HepG2 (cell line): Measurements from ENCODE around the gene PLVAP. TPM values are rescaled to one million over a fixed set of nuclear protein-coding genes. Genes with fewer than 3 reads are reported as not detected.

Experiments
- CBFB ChIP-seq: sonication (generic); formaldehyde crosslinking; IDR thresholded peaks from 2 replicates; pipeline ENCODE4 v1.4.0; 2020; ENCODE audit warnings: missing genetic modification reagents
- CBX2 ChIP-seq, 2 experiments: fragments of 200-600 bp in 1 of 2; sonication (generic); formaldehyde crosslinking in 1 of 2; IDR thresholded peaks; 2 replicates each; pipeline versions ENCODE4 v1.7.0 to v1.8.1; 2018 to 2022; ENCODE audit warnings: low read depth in 2 of 2, low read length in 1 of 2, mild to moderate bottlenecking in 1 of 2, missing genetic modification reagents in 1 of 2
- MIXL1 ChIP-seq: IDR thresholded peaks from 2 replicates; pipeline ENCODE4 v1.6.1; 2016
- NFKB2 ChIP-seq: sonication (generic); formaldehyde crosslinking; IDR thresholded peaks from 2 replicates; pipeline ENCODE4 v1.4.0; 2020; ENCODE audit warnings: missing genetic modification reagents, borderline replicate concordance
- NR2F6 ChIP-seq, 2 experiments: IDR thresholded peaks; 2 replicates each; pipeline ENCODE4 v1.6.1; 2016; ENCODE audit warnings: antibody characterized with exemption in 1 of 2, mild to moderate bottlenecking in 1 of 2
- RARA ChIP-seq: IDR thresholded peaks from 2 replicates; pipeline ENCODE4 v1.6.1; 2016; ENCODE audit warnings: missing genetic modification reagents, missing compliant biosample characterization
- SIN3A ChIP-seq: IDR thresholded peaks from 2 replicates; pipeline ENCODE4 v1.6.1; 2011; ENCODE audit warnings: low read depth, mild to moderate bottlenecking, control low read depth, low read length, borderline replicate concordance
- TAF1 ChIP-seq: sonication (generic); formaldehyde crosslinking; IDR thresholded peaks from 2 replicates; pipeline ENCODE4 v1.4.0; 2020; ENCODE audit warnings: missing genetic modification reagents
- ZFY ChIP-seq: sonication (generic); formaldehyde crosslinking; IDR thresholded peaks from 2 replicates; pipeline ENCODE4 v1.4.0; 2020; ENCODE audit warnings: missing genetic modification reagents
- ZNF883 ChIP-seq: sonication (generic); formaldehyde crosslinking; IDR thresholded peaks from 2 replicates; pipeline ENCODE4 v1.5.1; 2020; ENCODE audit warnings: mild to moderate bottlenecking, missing genetic modification reagents; ENCODE audit errors: not compliant biosample characterization
- polyA plus RNA-seq, 8 experiments: library from polyadenylated mRNA; depleted of rRNA in 3 of 8; stranded (reverse) in 7 of 8; unstranded in 1 of 8; fragments of >200 nt; fragmentation: Illumina TruSeq in 4 of 8; extraction: Trizol in 4 of 8; gene quantifications; 2 replicates each; pipeline versions ENCODE4 v1.2.1 to v1.2.3, GENCODE V29; 2011 to 2016; ENCODE audit warnings: low read depth in 4 of 8, missing spikeins in 1 of 8, mixed read lengths in 1 of 8; ENCODE audit not compliant: insufficient read depth in 1 of 8
- total RNA-seq, 5 experiments: library from RNA; depleted of rRNA; stranded (reverse); fragments of >200 nt; fragmentation: Illumina TruSeq; extraction: Trizol; gene quantifications; 2 replicates each; pipeline ENCODE4 v1.2.3, GENCODE V29; 2016; ENCODE audit warnings: low read depth in 1 of 5
- TF ChIP-seq, protein P1 (sequence below): sonication (generic); formaldehyde crosslinking; IDR thresholded peaks from 2 replicates; pipeline ENCODE4 v1.8.1; 2023; ENCODE audit warnings: mild to moderate bottlenecking, missing genetic modification reagents, borderline replicate concordance
- TF ChIP-seq, protein P2 (sequence below): sonication (generic); formaldehyde crosslinking; IDR thresholded peaks from 2 replicates; pipeline ENCODE4 v1.8.1; 2023; ENCODE audit warnings: mild to moderate bottlenecking, moderate library complexity, missing genetic modification reagents
- TF ChIP-seq, protein P3 (sequence below): sonication (generic); formaldehyde crosslinking; IDR thresholded peaks from 2 replicates; pipeline ENCODE4 v1.4.0; 2020; ENCODE audit warnings: missing genetic modification reagents
- TF ChIP-seq, protein P4 (sequence below), 2 experiments: sonication (generic) in 1 of 2; formaldehyde crosslinking in 1 of 2; IDR thresholded peaks; 2 replicates each; pipeline versions ENCODE4 v1.4.0 to v1.6.1; 2018 to 2020; ENCODE audit warnings: missing genetic modification reagents in 2 of 2, borderline replicate concordance in 1 of 2, low read depth in 1 of 2, mild to moderate bottlenecking in 1 of 2, missing biosample characterization in 1 of 2
- TF ChIP-seq, protein P5 (sequence below): sonication (generic); formaldehyde crosslinking; IDR thresholded peaks from 2 replicates; pipeline ENCODE4 v1.4.0; 2020; ENCODE audit warnings: missing genetic modification reagents
- TF ChIP-seq, protein P6 (sequence below): sonication (generic); formaldehyde crosslinking; IDR thresholded peaks from 2 replicates; pipeline ENCODE4 v1.4.0; 2020; ENCODE audit warnings: mild to moderate bottlenecking, missing genetic modification reagents

The PLVAP gene
- total and polyA plus RNA-seq, 2 of the 13 experiments (the other 11 are each of a cell fraction or from before 2014, with no cell fraction given), result 0.26 TPM; not detected in 1

DNA sequence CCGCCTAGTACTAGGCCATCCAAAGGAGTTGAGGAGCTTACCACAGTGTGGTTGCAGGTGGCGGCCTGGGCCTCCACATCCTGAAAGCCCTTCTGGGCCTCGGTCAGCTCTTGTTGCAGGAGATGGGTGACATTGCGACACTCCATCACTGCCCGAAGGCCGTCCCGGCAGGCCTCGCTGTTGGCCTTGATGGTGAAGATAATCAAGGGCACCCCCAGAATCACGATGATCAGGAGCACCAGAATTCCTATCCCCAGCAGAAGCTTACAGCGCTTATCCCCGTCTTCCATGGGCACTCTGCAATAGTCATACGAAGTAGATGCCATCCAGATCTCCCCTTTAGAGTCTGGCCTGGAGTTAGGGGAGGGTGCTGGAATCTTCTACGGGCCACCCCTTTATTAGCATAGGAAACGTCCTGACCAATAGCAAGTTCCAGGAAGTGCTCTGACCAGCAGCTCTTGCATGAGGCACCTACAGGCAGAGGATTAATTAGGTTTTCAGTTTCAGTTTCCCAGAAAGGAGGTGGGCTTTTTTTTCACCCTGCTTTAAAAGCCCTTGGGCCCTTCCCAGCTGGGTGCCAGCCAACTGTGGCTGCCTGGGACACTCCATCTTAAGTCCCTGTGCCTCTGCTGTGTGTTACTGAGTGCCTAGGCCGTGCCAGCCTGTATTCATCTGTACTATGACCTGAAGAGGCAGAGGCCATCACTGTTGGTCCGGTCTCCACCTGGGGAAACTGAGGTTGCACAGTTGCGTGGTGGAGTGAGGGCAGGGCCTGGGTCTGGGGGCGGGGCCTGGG, 28.3 kb upstream of the PLVAP start, which contains the start of gene BST2 (continued):
- TF ChIP-seq, protein P1, sequence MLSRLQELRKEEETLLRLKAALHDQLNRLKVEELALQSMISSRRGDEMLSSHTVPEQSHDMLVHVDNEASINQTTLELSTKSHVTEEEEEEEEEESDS (CRISPR knock-in tag), result peak; percentile 98
- TF ChIP-seq, protein P2, sequence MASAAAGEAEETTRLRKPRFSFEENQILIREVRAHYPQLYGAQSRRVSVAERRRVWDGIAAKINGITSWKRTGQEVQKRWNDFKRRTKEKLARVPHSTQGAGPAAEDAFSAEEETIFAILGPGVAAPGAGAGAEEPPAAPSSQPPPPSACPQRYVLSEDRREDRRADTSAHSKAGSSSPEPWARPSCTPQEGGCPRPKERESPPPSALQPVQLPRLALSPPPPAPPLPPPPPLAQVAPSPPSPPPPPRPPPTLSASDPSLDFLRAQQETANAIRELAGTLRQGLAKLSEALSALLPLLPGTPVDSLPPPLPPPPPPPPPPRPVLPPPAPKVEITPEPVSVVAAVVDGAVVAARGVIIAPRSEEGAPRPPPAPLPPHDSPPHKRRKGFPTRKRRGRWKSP (CRISPR knock-in tag), result peak; percentile 70; the same call in 1 of the 2 replicates
- TF ChIP-seq, protein P3, sequence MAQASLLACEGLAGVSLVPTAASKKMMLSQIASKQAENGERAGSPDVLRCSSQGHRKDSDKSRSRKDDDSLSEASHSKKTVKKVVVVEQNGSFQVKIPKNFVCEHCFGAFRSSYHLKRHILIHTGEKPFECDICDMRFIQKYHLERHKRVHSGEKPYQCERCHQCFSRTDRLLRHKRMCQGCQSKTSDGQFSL (CRISPR knock-in tag), result no peak
- TF ChIP-seq SIN3A (0 out of 2 replicates have a peak, but pooled peaks have one; percentile 16), NFKB2 (peak; percentile 68; the same call in 1 of the 2 replicates), TAF1 (peak; percentile 58; the same call in 1 of the 2 replicates), RARA (CRISPR knock-in tag) (no peak), ZFY (peak; percentile 95), NR2F6 (IDR thresholded peaks at IDR 0.05) (no peak; the same call in 1 of the 2 replicates), NR2F6 (CRISPR knock-in tag; IDR thresholded peaks at IDR 0.05) (no peak), ZNF883 (CRISPR knock-in tag) (peak; percentile 18), MIXL1 (CRISPR knock-in tag) (peak; percentile 88; the same call in 1 of the 2 replicates), CBX2 (IDR thresholded peaks at IDR 0.05; ENCODE audit: low read depth, low read length) (no peak), CBX2 (CRISPR knock-in tag; IDR thresholded peaks at IDR 0.05; ENCODE audit: low read depth) (no peak), CBFB (CRISPR knock-in tag) (no peak; the same call in none of the 2 replicates)
- TF ChIP-seq, protein P4, sequence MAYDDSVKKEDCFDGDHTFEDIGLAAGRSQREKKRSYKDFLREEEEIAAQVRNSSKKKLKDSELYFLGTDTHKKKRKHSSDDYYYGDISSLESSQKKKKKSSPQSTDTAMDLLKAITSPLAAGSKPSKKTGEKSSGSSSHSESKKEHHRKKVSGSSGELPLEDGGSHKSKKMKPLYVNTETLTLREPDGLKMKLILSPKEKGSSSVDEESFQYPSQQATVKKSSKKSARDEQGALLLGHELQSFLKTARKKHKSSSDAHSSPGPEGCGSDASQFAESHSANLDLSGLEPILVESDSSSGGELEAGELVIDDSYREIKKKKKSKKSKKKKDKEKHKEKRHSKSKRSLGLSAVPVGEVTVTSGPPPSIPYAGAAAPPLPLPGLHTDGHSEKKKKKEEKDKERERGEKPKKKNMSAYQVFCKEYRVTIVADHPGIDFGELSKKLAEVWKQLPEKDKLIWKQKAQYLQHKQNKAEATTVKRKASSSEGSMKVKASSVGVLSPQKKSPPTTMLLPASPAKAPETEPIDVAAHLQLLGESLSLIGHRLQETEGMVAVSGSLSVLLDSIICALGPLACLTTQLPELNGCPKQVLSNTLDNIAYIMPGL (CRISPR knock-in tag; IDR thresholded peaks at IDR 0.05; ENCODE audit: borderline replicate concordance in 1 of 2, low read depth in 1 of 2), result peak in 1 of 2 experiments; percentile 56; a peak in 2 of 4 replicates
- TF ChIP-seq, protein P5, sequence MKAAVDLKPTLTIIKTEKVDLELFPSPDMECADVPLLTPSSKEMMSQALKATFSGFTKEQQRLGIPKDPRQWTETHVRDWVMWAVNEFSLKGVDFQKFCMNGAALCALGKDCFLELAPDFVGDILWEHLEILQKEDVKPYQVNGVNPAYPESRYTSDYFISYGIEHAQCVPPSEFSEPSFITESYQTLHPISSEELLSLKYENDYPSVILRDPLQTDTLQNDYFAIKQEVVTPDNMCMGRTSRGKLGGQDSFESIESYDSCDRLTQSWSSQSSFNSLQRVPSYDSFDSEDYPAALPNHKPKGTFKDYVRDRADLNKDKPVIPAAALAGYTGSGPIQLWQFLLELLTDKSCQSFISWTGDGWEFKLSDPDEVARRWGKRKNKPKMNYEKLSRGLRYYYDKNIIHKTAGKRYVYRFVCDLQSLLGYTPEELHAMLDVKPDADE (CRISPR knock-in tag), result no peak
- TF ChIP-seq, protein P6, sequence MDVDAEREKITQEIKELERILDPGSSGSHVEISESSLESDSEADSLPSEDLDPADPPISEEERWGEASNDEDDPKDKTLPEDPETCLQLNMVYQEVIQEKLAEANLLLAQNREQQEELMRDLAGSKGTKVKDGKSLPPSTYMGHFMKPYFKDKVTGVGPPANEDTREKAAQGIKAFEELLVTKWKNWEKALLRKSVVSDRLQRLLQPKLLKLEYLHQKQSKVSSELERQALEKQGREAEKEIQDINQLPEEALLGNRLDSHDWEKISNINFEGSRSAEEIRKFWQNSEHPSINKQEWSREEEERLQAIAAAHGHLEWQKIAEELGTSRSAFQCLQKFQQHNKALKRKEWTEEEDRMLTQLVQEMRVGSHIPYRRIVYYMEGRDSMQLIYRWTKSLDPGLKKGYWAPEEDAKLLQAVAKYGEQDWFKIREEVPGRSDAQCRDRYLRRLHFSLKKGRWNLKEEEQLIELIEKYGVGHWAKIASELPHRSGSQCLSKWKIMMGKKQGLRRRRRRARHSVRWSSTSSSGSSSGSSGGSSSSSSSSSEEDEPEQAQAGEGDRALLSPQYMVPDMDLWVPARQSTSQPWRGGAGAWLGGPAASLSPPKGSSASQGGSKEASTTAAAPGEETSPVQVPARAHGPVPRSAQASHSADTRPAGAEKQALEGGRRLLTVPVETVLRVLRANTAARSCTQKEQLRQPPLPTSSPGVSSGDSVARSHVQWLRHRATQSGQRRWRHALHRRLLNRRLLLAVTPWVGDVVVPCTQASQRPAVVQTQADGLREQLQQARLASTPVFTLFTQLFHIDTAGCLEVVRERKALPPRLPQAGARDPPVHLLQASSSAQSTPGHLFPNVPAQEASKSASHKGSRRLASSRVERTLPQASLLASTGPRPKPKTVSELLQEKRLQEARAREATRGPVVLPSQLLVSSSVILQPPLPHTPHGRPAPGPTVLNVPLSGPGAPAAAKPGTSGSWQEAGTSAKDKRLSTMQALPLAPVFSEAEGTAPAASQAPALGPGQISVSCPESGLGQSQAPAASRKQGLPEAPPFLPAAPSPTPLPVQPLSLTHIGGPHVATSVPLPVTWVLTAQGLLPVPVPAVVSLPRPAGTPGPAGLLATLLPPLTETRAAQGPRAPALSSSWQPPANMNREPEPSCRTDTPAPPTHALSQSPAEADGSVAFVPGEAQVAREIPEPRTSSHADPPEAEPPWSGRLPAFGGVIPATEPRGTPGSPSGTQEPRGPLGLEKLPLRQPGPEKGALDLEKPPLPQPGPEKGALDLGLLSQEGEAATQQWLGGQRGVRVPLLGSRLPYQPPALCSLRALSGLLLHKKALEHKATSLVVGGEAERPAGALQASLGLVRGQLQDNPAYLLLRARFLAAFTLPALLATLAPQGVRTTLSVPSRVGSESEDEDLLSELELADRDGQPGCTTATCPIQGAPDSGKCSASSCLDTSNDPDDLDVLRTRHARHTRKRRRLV, result peak; percentile 99
